Left ventricle myocardium inferior (tissue), 1 donor: ENCODE data around the gene BRICD5. TPM values are rescaled to one million over a fixed set of nuclear protein-coding genes. Genes with fewer than 3 reads are reported as not detected.

Experiments
- DNase-seq: peaks from one replicate; pipeline ENCODE4 v3.0.0-alpha.2; 2020
- H3K27ac ChIP-seq: fragments of 200-600 bp; replicated peaks from 2 replicates; pipeline ENCODE4 v1.8.0; 2021
- H3K27me3 ChIP-seq: fragments of 200-600 bp; 2 replicates; pipeline ENCODE4 v1.8.0; 2021; ENCODE audit warnings: low read depth
- H3K36me3 ChIP-seq: fragments of 200-600 bp; 2 replicates; pipeline ENCODE4 v1.8.0; 2021
- H3K4me1 ChIP-seq: fragments of 200-600 bp; 2 replicates; pipeline ENCODE4 v1.8.0; 2021
- H3K4me3 ChIP-seq: fragments of 200-600 bp; 2 replicates; pipeline ENCODE4 v1.8.0; 2021; ENCODE audit warnings: mild to moderate bottlenecking, moderate library complexity
- H3K9me3 ChIP-seq: fragments of 200-600 bp; replicated peaks from 2 replicates; pipeline ENCODE4 v1.8.0; 2021
- CTCF ChIP-seq: fragments of 200-600 bp; IDR thresholded peaks from 2 replicates; pipeline ENCODE4 v1.8.0; 2021; ENCODE audit warnings: antibody characterized with exemption, mild to moderate bottlenecking, borderline replicate concordance
- intact Hi-C: fragments of 100-400 bp; cut with micrococcal nuclease; formaldehyde crosslinking; loops from one replicate; pipeline ENCODE4 v1.11.0; 2022
- total RNA-seq: library from RNA; stranded (reverse); fragmentation: NEBNext Ultra II Directional; extraction: Animal tissue kit (Norgen Biotek cat#: 25700); gene quantifications from one replicate; pipeline ENCODE4 v1.2.1, GENCODE V29; 2021
- donor health status: DM: no; HTN: yes; CAD: no; lungs with severe emphysema.

BRICD5 gene
- total RNA-seq, 1 donor from 2014 or later = 10.9 TPM

DNA sequence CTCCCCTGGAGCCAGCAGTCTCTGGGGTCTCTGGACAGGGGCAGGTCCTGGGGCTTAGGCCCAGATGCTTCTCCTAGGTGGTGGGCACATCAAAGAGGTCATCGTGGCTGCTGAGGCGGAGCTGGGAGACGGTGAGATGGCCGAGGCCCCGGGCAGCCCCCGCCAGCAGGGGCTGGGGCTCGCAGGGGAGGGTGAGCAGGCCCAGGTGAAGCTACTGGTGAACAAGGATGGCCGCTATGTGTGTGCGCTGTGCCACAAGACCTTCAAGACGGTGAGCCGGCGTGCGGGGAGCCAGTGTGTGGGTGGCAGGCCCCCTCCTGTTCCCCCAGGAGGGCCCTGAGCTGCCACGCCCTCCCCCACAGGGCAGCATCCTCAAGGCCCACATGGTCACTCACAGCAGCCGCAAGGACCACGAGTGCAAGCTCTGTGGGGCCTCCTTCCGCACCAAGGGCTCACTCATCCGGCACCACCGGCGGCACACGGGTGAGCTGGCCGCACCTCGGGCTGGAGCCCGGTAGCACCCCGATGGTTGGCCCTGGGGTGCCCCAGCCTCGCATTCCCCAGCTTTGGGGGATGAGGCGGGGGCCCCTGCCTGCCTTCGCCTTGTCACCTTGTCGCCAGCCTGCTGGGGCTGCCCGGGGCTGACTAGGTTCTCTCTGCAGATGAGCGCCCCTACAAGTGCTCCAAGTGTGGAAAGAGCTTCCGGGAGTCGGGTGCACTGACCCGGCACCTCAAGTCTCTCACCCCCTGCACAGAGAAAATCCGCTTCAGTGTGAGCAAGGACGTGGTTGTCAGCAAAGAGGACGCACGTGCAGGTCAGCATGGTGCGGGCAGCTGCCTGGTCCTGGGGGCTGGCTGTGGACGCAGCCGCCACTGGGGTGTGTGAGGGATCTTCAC lies 21.7 kb upstream of the BRICD5 start:
- no peak for DNase-seq
- Histone ChIP-seq H3K4me1 (peaks cover 17% of the 10 kb centered on the region), H3K4me3 (no peak overlapping the region), H3K9me3 (no peaks in the 10 kb centered on the region), H3K36me3 (peaks cover 78% of the 10 kb centered on the region), H3K27me3 (peaks cover 18% of the 10 kb centered on the region), H3K27ac (no peak overlapping the region)
- TF ChIP-seq CTCF = no peak
- intact Hi-C loops = no loop called here

DNA sequence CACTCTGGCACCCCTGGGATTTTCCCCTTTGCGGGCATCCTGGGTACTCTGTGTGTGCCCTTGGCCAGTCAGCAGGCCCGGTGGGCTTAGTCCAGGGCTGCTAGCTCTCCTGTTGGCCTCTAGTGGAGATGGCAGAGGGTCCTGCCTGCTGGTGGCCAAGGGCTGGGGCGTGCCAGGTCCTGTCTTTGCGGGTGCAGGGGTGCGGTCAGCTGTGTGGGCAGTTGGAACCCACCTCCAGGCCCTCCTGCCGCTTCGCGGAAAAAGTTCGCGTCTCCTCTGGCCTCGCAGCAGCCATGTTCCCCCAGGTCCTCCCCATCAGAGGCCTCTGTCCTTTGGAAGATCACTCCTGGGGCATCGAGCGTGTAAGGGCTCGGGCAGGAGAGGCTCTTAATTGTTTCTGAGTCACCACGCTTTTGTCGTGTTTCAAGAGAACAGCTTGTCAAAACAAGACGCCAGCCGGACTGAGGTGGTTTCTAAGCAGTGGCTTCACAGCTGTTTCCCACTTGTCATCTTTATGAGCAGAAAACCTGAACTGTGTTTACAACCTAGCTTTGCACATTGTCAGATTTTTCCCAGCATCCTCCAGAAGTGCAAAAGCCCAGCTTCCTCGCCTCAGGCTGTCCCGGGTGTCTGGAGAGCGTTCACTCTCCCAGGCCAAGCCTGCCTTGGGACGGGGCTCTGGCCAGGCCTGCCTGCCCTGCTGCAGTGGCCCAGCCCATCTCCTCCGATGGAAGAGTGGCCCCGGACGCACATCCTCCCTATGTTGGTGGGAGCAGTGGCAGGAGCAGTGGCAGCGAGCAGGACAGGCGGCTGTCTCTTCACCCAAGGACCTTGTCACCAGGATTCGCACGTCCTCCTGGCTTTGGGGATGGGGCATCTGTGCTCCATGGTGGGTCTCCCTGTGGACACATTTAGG lies 20.6 kb upstream of the BRICD5 start:
- Histone ChIP-seq H3K36me3 (peaks cover 86% of the 10 kb centered on the region), H3K4me1 (peaks cover 16% of the 10 kb centered on the region), H3K4me3 (no peak overlapping the region), H3K27me3 (peaks cover 8% of the 10 kb centered on the region), H3K9me3 (no peaks in the 10 kb centered on the region), H3K27ac (no peak overlapping the region)
- no peak for TF ChIP-seq CTCF
- intact Hi-C loops = no loop called here
- DNase-seq = no peak

DNA sequence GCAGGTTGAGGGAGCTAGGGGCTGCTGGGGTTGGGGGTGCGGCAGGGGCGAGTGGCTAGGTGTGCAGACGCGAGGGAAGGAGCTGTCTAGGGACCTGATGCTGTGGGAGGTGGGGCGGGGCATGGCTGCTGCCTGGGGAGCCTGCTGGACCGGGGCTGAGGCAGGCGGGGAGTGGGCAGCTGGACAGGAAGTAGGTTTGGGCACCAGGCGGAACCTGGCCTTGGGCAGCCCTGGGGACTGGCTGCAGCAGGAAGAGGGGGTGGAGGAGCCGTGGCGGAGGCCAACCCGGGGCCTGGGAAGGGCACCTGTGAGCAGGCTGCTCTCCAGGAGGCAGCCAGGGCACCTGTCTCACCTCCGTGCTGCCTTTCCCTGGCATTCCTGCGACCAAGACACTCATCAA lies 19.7 kb upstream of the BRICD5 start:
- intact Hi-C loops = no loop called here

DNA sequence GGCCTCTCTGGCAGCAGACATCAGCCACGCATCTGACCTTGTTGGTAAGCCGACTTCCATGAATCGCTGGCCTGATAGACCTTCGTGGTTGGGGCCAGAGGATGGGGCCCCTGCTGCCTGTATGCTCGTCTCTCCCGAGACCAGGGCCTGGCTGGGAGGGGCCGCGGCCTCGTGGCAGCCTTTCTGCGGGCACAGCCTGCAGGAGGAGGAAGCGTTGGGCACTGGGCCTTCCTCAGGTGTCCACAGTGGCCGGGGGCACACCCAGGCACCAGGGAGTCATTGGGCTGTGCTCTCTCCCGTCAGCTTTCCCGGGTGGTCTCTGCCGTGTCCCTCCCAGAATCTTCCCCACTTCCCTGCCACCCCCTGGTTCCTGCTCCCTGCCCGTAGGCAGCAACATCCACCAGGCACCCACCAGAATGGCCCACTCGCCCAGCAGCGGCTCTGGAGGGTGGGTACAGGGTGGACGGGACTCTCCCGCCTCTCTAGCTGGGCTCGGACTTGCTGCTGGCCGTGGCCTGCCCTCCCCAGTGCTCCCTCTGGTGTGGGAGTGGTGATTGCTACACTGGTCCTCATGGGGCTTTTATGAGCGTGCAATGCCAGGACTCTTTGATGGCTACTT lies 19.1 kb upstream of the BRICD5 start:
- H3K4me1 ChIP-seq = peaks cover 26% of the 10 kb centered on the region
- no peak overlapping the region for H3K4me3 ChIP-seq
- H3K36me3 ChIP-seq = peaks cover 74% of the 10 kb centered on the region
- intact Hi-C loops = no loop called here
- TF ChIP-seq CTCF = no peak
- no peaks in the 10 kb centered on the region for H3K9me3 ChIP-seq
- no peaks in the 10 kb centered on the region for H3K27me3 ChIP-seq
- no peak overlapping the region for H3K27ac ChIP-seq
- DNase-seq = no peak

More for the DNA sequence above, 19.7 kb upstream of the BRICD5 start:
- peaks cover 20% of the 10 kb centered on the region for H3K4me1 ChIP-seq
- no peaks in the 10 kb centered on the region for H3K9me3 ChIP-seq
- no peak for DNase-seq
- no peak for TF ChIP-seq CTCF
- H3K27me3 ChIP-seq = peaks cover 1% of the 10 kb centered on the region
- H3K36me3 ChIP-seq = peaks cover 80% of the 10 kb centered on the region
- H3K4me3 ChIP-seq = no peak overlapping the region
- H3K27ac ChIP-seq = no peak overlapping the region

- no peak for DNase-seq
- no peaks in the 10 kb centered on the region for H3K27me3 ChIP-seq
- TF ChIP-seq CTCF = no peak
- H3K36me3 ChIP-seq = peaks cover 67% of the 10 kb centered on the region
- no peak overlapping the region for H3K27ac ChIP-seq
- H3K4me1 ChIP-seq = peaks cover 33% of the 10 kb centered on the region
- H3K9me3 ChIP-seq = no peaks in the 10 kb centered on the region
- intact Hi-C loops = no loop called here
- no peak overlapping the region for H3K4me3 ChIP-seq
Observed at GRCh38 chr16:2229091-2229490, 18.4 kb upstream of the BRICD5 start.
